Gastrocnemius medialis (tissue), 4 donors: ENCODE measurements around the gene NRXN2. TPM values are rescaled to one million over a fixed set of nuclear protein-coding genes. Genes with fewer than 3 reads are reported as not detected.
A peak's percentile ranks its signal among the peaks of the same experiment; 100 is the strongest.

Source experiments
- ATAC-seq, 2 donors: fragments of 150-250 bp; one replicate each; pipeline ENCODE4 v1.9.1; 2016
- DNase-seq, 2 donors: peaks; one replicate each; pipeline ENCODE4 v3.0.0-alpha.2; 2019
- H3K27ac ChIP-seq, 4 donors: fragments of 200-600 bp; sonication (generic); 1 replicate in 1 of 4; 2 replicates in 3 of 4; pipeline ENCODE4 v1.5.1; 2016 to 2018; ENCODE audit warnings: mild to moderate bottlenecking in 2 of 4, moderate library complexity in 1 of 4
- H3K27me3 ChIP-seq, 3 donors: fragments of 200-600 bp; sonication (generic) in 2 of 3; 1 replicate in 1 of 3; 2 replicates in 2 of 3; pipeline versions ENCODE4 v1.5.1 to v1.6.0; 2016 to 2019; ENCODE audit warnings: mild to moderate bottlenecking in 1 of 3, moderate library complexity in 1 of 3
- H3K36me3 ChIP-seq, 2 donors: fragments of 200-600 bp; sonication (generic) in 1 of 2; one replicate each; pipeline ENCODE4 v1.5.1; 2017 to 2018
- H3K4me1 ChIP-seq, 2 donors: fragments of 200-600 bp; sonication (generic) in 1 of 2; one replicate each; pipeline ENCODE4 v1.5.1; 2016 to 2017; ENCODE audit warnings: mild to moderate bottlenecking in 2 of 2
- H3K4me3 ChIP-seq, 4 donors: fragments of 200-600 bp; sonication (generic) in 3 of 4; 1 replicate in 1 of 4; 2 replicates in 3 of 4; pipeline ENCODE4 v1.5.1; 2016 to 2019; ENCODE audit warnings: mild to moderate bottlenecking in 2 of 4
- H3K9me3 ChIP-seq, 3 donors: fragments of 200-600 bp; sonication (generic) in 2 of 3; 1 replicate in 1 of 3; 2 replicates in 2 of 3; pipeline ENCODE4 v1.5.1; 2016 to 2019
- POLR2A ChIP-seq, 2 donors: fragments of 450-650 bp; IDR thresholded peaks; one replicate each; pipeline ENCODE4 v1.6.1; 2017; ENCODE audit warnings: antibody characterized with exemption in 2 of 2, mild to moderate bottlenecking in 2 of 2, moderate library complexity in 2 of 2
- in situ Hi-C, 4 donors: fragments of 200-750 bp; cut with MboI; loops; one replicate each; pipeline versions ENCODE4 v1.15.0 to v1.8.0; 2017; ENCODE audit warnings: low sequenced_read_pairs in 4 of 4
- intact Hi-C: fragments of 100-400 bp; cut with DNase I; formaldehyde crosslinking; loops from one replicate; pipeline ENCODE4 v1.15.1; 2023; ENCODE audit warnings: low total_unique reads
- total RNA-seq, 4 donors: library from RNA; depleted of rRNA; stranded (reverse); fragments of >200 nt; gene quantifications; one replicate each; pipeline versions ENCODE4 v1.1.0 to v1.2.3, GENCODE V29; 2016
- TF ChIP-seq, protein P1 (sequence below), 5 experiments: fragments of 450-650 bp in 3 of 5; fragments of 200-600 bp in 2 of 5; sonication (generic) in 2 of 5; IDR thresholded peaks in 4 of 5; conservative IDR thresholded peaks in 1 of 5; 1 replicate in 4 of 5; 2 replicates in 1 of 5; pipeline ENCODE4 v1.5.1; 2016 to 2019; ENCODE audit warnings: antibody characterized with exemption in 5 of 5, mild to moderate bottlenecking in 3 of 5, moderate library complexity in 3 of 5

The NRXN2 gene
- total RNA-seq, 4 donors from 2014 or later, result 0.15 to 6.2 (median 1.8) TPM

DNA sequence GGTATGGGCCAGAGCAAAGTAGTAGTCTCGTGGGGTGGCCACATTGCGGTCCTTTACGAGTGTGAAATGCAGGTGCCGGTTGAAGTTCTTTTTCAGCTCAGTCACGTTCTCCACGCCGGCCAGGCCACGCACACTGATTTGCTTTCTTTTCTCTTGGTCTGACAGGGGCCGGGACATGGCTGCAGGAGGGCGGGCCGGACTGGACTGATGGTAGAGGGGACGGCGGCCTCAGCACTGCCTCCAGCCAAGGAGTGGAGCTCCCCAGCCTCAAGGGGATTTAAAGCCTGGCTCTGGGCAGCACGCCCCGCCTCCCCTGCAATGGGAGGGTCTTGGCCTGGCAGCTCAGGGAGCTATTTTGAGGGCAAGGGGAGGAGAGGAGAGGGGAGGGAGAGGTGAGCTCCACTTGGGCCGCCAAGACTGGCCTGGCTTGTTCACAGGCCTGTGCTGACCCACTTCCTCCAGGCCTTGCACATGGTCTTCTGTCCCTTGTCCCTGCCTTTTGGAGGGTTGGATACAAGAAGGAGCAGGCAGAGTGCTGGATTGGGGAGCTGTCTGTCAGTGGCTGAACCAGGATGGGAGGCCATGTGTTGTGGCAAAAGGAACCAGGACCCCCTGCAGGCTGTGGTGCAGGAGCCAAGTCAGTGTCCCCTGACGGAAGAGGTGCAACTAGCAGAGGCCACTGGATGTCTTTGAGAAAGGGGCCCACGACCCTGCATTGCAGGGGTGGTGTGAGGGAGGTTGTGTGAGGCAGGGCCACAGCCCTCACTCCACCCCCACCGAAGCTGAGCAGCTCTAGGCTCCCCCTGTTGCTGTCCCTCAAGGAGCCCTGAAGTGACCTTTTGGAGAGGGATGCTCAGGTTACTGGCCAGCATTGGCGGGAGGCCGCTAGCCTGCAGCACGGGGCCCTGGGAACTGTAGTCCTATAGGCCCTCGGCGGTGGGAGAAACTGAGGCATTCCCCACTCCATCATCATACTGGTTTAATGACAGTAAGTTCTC is 37.0 kb upstream of the NRXN2 start, which contains the start of gene PYGM:
PYGM (minus strand) TSS at position 253 of the 998 bp plus-strand sequence; CDS start at position 177, 76 bp downstream.
- Histone ChIP-seq H3K4me1 (peaks cover 87 to 99% of the 10 kb centered on the region in 2 donors), H3K27ac (peak within 1 kb of the TSS; percentile 91 to 99 (median 94)), H3K36me3 (peaks cover 0 to 18% of the 10 kb centered on the region in 2 donors), H3K9me3 (no peaks in the 10 kb centered on the region), H3K27me3 (no peaks in the 10 kb centered on the region), H3K4me3 (peak within 1 kb of the TSS; percentile 42 to 72 (median 62))
- DNase-seq, result peak; percentile 83 to 98
- in situ Hi-C loops, result no loop called here
- TF ChIP-seq, protein P1, sequence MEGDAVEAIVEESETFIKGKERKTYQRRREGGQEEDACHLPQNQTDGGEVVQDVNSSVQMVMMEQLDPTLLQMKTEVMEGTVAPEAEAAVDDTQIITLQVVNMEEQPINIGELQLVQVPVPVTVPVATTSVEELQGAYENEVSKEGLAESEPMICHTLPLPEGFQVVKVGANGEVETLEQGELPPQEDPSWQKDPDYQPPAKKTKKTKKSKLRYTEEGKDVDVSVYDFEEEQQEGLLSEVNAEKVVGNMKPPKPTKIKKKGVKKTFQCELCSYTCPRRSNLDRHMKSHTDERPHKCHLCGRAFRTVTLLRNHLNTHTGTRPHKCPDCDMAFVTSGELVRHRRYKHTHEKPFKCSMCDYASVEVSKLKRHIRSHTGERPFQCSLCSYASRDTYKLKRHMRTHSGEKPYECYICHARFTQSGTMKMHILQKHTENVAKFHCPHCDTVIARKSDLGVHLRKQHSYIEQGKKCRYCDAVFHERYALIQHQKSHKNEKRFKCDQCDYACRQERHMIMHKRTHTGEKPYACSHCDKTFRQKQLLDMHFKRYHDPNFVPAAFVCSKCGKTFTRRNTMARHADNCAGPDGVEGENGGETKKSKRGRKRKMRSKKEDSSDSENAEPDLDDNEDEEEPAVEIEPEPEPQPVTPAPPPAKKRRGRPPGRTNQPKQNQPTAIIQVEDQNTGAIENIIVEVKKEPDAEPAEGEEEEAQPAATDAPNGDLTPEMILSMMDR (IDR thresholded peaks at IDR 0.05 in 4 of 5, conservative IDR thresholded peaks at IDR 0.05 in 1 of 5), result no peak
- peak; percentile 62 to 92 for TF ChIP-seq POLR2A (IDR thresholded peaks at IDR 0.05)
- intact Hi-C loops, result no loop called here
- peak; percentile 54 to 78 for ATAC-seq

DNA sequence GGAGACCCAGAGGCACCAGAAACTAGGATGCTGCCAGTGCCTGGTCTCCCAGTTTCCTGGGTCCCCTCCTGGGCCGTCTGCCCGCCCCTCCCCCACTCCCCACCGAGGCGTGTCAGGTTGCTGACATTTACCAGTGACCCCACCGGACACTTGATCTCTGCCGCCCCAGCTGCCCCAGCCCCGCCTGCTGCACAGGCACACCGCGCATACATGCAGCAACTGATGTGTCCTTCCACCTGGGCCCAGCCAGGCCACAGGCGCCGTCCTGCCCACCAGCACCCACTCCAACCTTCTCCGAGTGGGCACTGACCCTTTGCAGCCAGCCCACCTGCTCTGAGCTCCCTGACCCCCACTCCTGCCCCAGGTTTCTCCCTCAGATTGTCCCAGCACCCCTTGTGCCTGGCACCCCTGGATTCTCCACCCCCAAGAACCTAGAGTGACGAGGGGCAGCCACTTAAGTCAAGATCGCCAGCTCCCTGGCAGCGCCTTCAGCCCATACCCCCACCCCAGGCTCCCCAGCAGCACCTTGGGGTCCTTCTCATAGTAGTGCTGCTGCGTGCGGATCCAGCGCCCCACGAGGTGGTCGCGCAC is 36.2 kb upstream of the NRXN2 start:
- Histone ChIP-seq H3K4me3 (peak overlapping the region; percentile 42 to 72 (median 62)), H3K9me3 (no peaks in the 10 kb centered on the region), H3K27me3 (no peaks in the 10 kb centered on the region), H3K36me3 (peaks cover 0 to 18% of the 10 kb centered on the region in 2 donors), H3K4me1 (peaks cover 87 to 99% of the 10 kb centered on the region in 2 donors), H3K27ac (peak overlapping the region; percentile 91 to 99 (median 94))
- ATAC-seq, result peak in 1 of 2 donors; percentile 25
- peak in 1 of 2 donors; percentile 94 for DNase-seq
- intact Hi-C loops, result no loop called here
- in situ Hi-C loops, result no loop called here
- TF ChIP-seq, protein P1 (IDR thresholded peaks at IDR 0.05 in 4 of 5, conservative IDR thresholded peaks at IDR 0.05 in 1 of 5), result no peak
- TF ChIP-seq POLR2A (IDR thresholded peaks at IDR 0.05), result no peak

DNA sequence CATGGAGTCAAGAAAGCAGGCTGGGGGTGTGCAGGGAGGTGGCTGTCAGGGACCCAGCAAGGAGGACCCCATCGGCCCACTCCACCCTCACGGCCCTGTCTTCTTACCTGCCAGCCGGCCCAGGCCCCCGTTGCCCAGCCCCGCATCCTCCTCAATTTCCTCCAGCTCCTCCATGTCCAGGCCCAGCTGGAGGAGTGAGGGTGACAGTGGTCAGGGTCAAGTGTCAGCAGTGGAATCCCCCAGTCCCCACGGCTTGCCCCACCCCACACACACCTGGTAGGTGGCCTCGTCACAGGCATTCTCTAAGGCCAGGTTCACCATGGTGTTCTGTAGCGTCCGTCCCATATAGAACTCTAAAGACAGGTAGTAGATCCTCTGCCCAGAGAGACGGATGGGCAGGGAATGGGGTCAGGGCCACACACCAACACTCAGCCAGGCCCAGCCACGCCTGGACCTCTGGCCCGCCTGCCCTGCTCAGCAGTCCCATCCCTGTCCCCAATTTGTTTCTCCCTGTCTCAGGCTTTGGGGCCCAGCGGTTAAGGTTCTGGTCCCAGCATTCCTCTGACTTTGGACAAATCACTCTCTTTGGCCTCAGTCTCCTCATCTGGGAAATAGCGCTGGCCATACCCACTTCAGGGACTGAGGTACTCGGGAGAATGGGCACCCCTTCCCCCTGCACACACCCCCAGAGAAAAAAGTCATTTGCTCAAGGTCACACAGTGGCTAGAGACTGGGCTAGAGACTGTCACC is 35.5 kb upstream of the NRXN2 start:
- intact Hi-C loops (no loop called here), in situ Hi-C loops (no loop called here)
- peaks cover 84 to 99% of the 10 kb centered on the region in 2 donors for H3K4me1 ChIP-seq
- H3K9me3 ChIP-seq, result no peaks in the 10 kb centered on the region
- H3K4me3 ChIP-seq, result peak overlapping the region; percentile 42 to 72 (median 62)
- ATAC-seq (no peak), DNase-seq (peak in 1 of 2 donors; percentile 30)
- H3K27ac ChIP-seq, result peak overlapping the region; percentile 91 to 99 (median 94)
- no peak for TF ChIP-seq POLR2A (IDR thresholded peaks at IDR 0.05)
- TF ChIP-seq, protein P1 (IDR thresholded peaks at IDR 0.05 in 4 of 5, conservative IDR thresholded peaks at IDR 0.05 in 1 of 5), result no peak
- H3K36me3 ChIP-seq, result peaks cover 0 to 19% of the 10 kb centered on the region in 2 donors
- H3K27me3 ChIP-seq, result no peaks in the 10 kb centered on the region

GRCh38 chr11:64757549-64758329 is 34.7 kb upstream of the NRXN2 start:
- DNase-seq (peak in 1 of 2 donors; percentile 14), ATAC-seq (no peak)
- intact Hi-C loops, result no loop called here
- Histone ChIP-seq H3K9me3 (no peaks in the 10 kb centered on the region), H3K4me3 (peak overlapping the region in 2 of 4 donors; percentile 65 to 72), H3K4me1 (peaks cover 77 to 98% of the 10 kb centered on the region in 2 donors), H3K27me3 (no peaks in the 10 kb centered on the region), H3K36me3 (peaks cover 0 to 27% of the 10 kb centered on the region in 2 donors), H3K27ac (peak overlapping the region; percentile 91 to 99 (median 94))
- in situ Hi-C loops, result no loop called here
- TF ChIP-seq POLR2A (IDR thresholded peaks at IDR 0.05), result no peak
- TF ChIP-seq, protein P1 (IDR thresholded peaks at IDR 0.05 in 4 of 5, conservative IDR thresholded peaks at IDR 0.05 in 1 of 5), result no peak
